NCI-H524 treated with DMSO at 0.1 percent for 48 hours (cell line): Measurements from ENCODE around the gene RHBDD2.
"Not testable (repeated sequence)": the region's sequence is repeated elsewhere in the genome, so short reads cannot be mapped to it uniquely, and the experiment has no call there.

Experiments used
- DNase-seq: peaks from one replicate; lab custom pipeline; 2025; lab: John Stamatoyannopoulos, UW

Gene RHBDD2

GRCh38 chr7:75889223-75889825 is 10.5 kb downstream of the RHBDD2 start:
- DNase-seq: peak; percentile 49

GRCh38 chr7:75889826-75890225 is 11.0 kb downstream of the RHBDD2 start:
- no peak for DNase-seq

- DNase-seq: not testable (repeated sequence)
These were observed 12.4 kb downstream of the RHBDD2 start for GRCh38 chr7:75891237-75891636.

DNA sequence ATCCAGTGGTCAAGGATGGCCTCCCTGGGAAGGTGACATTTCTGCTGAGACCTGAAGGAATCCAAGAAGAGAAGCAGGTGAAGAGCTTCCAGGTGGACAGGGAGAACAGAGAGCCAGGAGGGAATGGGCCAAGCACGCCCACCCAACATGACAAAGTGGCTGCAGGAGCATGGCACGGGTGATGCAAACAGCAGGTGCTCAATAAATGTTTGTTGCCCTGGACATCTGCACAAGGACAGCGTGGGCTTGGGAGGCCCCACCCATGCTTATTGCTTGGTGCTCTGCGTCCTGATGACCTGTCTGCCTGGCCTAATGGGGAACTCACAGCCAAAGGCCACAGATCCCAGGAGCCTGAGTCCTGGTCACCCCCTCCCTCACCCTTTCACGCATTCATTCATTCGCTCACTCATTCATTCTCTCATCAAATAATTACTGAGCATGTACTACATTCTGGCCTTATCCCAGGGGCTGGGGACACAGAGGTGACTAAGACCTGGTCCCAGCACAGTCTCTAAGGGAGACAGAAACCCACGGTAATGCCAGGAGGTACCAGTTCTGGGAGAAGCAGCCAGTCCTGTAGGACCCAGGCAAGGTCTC is 13.1 kb downstream of the RHBDD2 start:
- DNase-seq: no peak

DNA sequence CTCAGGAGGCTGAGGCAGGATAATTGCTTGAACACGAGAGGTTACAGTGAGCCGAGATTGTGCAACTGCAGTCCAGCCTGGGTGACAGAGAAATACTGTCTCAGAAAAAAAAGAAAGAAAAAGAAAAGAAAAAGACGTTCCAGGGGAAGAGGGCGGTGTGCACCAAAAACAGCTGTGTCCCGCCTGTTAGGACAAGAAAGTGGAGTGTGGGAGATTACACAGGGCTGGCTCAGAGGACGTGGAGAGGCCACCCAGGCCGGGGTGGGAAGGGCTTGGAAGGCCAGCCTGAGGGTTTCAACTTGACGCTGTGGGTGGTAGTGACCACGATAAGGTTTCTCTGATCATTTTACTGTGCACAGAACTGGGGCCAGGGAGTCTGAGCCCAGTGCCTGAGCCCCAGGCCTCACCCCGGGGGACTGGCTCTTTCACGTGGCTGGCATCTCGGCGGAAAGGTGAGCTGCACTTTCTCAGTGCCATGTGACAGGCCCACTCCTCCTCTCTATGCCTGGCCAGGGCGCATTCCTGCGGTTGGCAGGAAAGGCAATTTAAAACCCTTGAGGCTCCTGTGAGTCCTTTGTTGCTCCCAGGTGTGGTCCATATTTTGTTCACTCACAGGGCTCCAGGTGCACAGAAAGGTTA is 13.9 kb downstream of the RHBDD2 start:
- DNase-seq: no peak

GRCh38 chr7:75896803-75897327 is 18.0 kb downstream of the RHBDD2 start:
- no peak for DNase-seq

DNA sequence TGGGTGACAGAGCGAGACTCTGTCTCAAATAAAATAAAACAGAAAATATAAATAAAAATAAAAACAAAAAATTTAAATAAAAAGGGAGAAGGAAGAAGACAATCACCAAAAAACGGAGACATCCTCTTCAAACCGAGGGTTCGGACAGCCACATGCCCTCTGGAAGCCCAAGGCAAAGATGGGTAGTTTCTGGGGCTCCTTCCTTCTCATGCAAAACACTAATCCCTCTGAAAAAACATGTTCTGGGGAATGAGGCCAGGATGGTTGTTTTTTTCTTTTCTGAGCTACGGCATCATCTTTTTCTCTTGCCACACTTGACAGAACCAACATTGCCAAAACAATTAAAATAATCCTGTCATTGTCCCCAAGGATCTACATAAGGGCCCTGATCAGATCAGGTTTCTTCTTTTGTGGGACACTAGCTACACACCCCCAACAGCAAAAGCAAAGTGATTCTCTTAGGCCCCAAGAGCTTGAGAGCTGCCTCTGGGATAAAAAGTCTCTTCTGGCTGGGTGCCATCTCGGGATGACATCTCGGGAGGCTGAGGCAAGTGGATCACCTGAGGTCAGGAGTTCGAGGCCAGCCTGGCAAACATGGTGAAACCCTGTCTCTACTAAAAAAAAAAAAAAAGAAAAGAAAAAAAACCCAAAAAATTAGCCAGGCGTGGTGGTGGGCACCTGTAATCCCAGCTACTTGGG is 21.9 kb downstream of the RHBDD2 start:
- no peak for DNase-seq

GRCh38 chr7:75905785-75906604 is 27.2 kb downstream of the RHBDD2 start:
- no peak for DNase-seq

DNA sequence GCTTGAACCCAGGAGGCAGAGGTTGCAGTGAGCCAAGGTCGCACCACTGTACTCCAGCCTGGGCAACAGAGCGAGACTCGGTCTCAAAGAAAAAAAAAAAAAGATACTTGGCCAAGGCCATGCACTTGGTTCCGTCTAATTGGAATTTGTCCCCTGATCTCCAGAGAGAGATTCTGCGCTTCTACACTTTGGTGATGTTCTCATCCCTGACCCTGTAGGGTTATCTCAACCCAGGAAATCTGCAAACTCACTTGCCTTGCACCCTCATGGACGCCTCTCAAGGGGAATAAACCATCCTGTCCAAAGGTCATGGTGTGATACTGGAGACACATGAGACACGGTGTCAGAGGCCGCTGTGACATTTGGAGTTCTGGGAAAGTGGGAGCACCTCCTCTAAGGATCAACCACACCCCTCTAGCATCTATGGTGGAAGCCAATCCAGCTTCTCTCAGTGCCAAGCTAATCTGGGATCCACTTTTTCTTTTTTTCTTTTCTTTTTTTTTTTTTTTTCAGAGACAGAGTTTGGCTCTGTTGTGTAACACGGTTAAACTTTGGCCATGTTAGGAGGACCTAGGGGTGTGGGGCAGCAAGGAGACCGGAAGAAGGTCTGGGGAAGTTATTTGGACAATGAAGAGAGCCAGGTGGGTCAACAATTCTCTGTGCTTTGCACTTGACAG is 28.3 kb downstream of the RHBDD2 start:
- no peak for DNase-seq

- DNase-seq: not testable (repeated sequence)
These were observed 28.8 kb downstream of the RHBDD2 start for GRCh38 chr7:75907668-75908039.

DNA sequence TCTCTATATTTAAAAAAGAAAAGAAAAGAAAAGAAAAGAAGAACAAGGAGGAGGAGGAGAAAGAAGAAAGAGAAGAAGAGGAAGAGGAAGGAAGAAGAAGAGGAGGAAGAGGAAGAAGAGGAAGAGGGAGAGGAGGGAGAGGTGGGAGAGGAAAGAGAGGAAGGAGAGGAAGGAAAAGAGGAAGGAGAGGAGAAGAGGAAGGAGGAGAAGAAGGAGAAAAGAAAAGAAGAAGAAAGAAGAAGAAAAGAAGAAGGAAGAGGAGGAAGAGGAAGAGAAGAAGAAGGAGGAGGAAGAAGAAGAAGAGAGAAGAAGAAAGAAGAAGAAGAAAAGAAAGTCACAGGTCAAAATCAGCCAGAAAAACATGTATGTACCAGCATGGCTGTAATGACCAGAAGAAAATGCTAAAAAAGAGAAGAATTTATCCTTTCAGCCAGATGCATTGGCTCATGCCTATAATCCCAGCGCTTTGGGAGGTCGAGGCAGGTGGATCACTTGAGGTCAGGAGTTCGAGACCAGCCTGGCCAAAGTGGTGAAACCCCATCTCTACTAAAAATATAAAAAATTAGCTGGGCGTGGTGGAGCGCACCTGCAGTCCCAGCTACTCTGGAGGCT is 30.8 kb downstream of the RHBDD2 start:
- no peak for DNase-seq

- not testable (repeated sequence) for DNase-seq
These were observed 32.4 kb downstream of the RHBDD2 start for GRCh38 chr7:75911186-75911585.

GRCh38 chr7:75913437-75913836 is 34.6 kb downstream of the RHBDD2 start:
- no peak for DNase-seq

- no peak for DNase-seq
These were observed 35.4 kb downstream of the RHBDD2 start for GRCh38 chr7:75914169-75914654.

- DNase-seq: peak; percentile 60
These were observed 36.0 kb downstream of the RHBDD2 start, which contains the start of gene POR for GRCh38 chr7:75914655-75915415. Gene POR (plus strand): TSS chr7:75915155. CDS start chr7:75954002, 38,847 bp downstream.

DNA sequence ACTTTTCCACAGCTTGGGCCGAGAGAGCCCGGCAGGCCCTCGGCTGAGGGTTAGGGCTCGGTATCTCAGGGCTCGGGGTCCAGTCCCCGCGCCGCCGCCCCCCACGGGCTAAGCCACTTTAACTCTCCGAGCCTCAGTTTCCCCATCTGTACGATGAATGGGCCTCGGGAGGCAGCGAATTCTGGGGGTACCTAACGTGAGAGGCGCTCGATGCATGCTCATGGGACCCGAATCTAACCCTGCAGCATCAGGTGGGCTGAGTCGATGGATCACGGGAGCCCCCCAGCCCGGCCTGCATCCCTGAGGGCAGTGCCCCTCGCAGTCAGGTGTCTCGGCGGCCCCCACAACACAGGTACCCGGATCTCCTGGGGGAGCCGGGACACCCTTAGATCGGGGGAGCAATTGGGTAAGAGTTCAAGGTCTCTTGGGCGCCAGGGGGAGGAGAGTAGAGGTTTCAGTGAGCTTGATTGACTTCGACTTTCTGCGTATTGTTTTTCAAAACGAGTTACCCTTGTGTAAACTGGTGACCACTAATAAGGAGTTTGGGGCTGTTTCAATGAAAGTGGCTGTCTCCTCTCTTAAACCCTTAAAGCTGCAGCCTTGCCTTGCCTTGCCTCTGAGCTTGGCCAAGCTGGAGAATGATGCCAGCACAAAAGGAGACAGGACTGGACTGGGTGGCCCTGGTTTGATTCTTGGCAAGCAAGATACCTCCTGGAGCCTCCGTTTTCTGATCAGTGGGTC is 36.8 kb downstream of the RHBDD2 start:
- DNase-seq: no peak

GRCh38 chr7:75916259-75916658 is 37.4 kb downstream of the RHBDD2 start:
- DNase-seq: no peak

- no peak for DNase-seq
These were observed 38.1 kb downstream of the RHBDD2 start for GRCh38 chr7:75916685-75917634.
